ENCODE measurements around the gene PDF.
A peak's percentile ranks its signal among the peaks of the same experiment; 100 is the strongest.
"Not testable (repeated sequence)": the region's sequence is repeated elsewhere in the genome, so short reads cannot be mapped to it uniquely, and the experiment has no call there.

The PDF gene

GRCh38 chr16:69294051-69294450 lies 36.3 kb downstream of the PDF start:
- Histone ChIP-seq H4K91ac (ENCODE audit: low read length) (no peak overlapping the region), H3K27ac (ENCODE audit: low read length, poor library complexity, severe bottlenecking) (no peak overlapping the region), H3K23ac (ENCODE audit: low read length in 2 of 2) (no peak overlapping the region), H2BK120ac (ENCODE audit: low read depth, low read length) (no peak overlapping the region), H3K4me1 (ENCODE audit: control insufficient read depth, insufficient read depth, low read depth, low read length) (peaks cover 1% of the 10 kb centered on the region), H3K9ac (ENCODE audit: low read length) (no peak overlapping the region), H3K18ac (ENCODE audit: low read depth in 1 of 2, low read length in 2 of 2) (no peak overlapping the region), H4K8ac (ENCODE audit: low read length) (no peak overlapping the region), H3K4ac (ENCODE audit: low read depth in 1 of 2, low read length in 2 of 2) (no peak overlapping the region), H2BK15ac (ENCODE audit: low read depth, poor library complexity, severe bottlenecking) (no peak overlapping the region), H3K4me3 (ENCODE audit: insufficient read depth in 1 of 2, low read depth in 1 of 2, low read length in 2 of 2) (no peak overlapping the region), H3K79me1 (replicated peaks; ENCODE audit: low read length, poor library complexity, severe bottlenecking) (peaks cover 7% of the 10 kb centered on the region), H2AFZ (ENCODE audit: low read depth, low read length) (no peak overlapping the region), H3K27me3 (ENCODE audit: control insufficient read depth in 1 of 2, insufficient read depth in 1 of 2, low read length in 2 of 2) (no peaks in the 10 kb centered on the region), H3K14ac (ENCODE audit: low read length in 2 of 2) (no peak overlapping the region), H3K36me3 (ENCODE audit: control insufficient read depth in 1 of 2, insufficient read depth in 2 of 2, low read depth in 1 of 2, low read length in 2 of 2) (peaks cover 11 to 18% of the 10 kb centered on the region in 2 experiments), H3K9me3 (ENCODE audit: control insufficient read depth, low read length) (no peaks in the 10 kb centered on the region), H2BK5ac (ENCODE audit: low read depth, low read length, poor library complexity, severe bottlenecking) (no peak overlapping the region), H3K4me2 (ENCODE audit: low read length, poor library complexity, severe bottlenecking) (no peak overlapping the region), H2AK5ac (ENCODE audit: low read length, severe bottlenecking) (no peak overlapping the region), H2BK12ac (ENCODE audit: low read length in 2 of 2) (no peak overlapping the region)
- WGBS, result 100% methylated on average over 1 of the region's 1 CpG
- DNase-seq, result no peak

GRCh38 chr16:69293401-69293800 lies 37.0 kb downstream of the PDF start:
- H3K4me2 ChIP-seq (ENCODE audit: low read length, poor library complexity, severe bottlenecking), result no peak overlapping the region
- H4K91ac ChIP-seq (ENCODE audit: low read length), result no peak overlapping the region
- no peak overlapping the region for H3K4me3 ChIP-seq (ENCODE audit: insufficient read depth in 1 of 2, low read depth in 1 of 2, low read length in 2 of 2)
- H4K8ac ChIP-seq (ENCODE audit: low read length), result no peak overlapping the region
- H3K18ac ChIP-seq (ENCODE audit: low read depth in 1 of 2, low read length in 2 of 2), result no peak overlapping the region
- no peak overlapping the region for H2BK5ac ChIP-seq (ENCODE audit: low read depth, low read length, poor library complexity, severe bottlenecking)
- no peak overlapping the region for H2BK12ac ChIP-seq (ENCODE audit: low read length in 2 of 2)
- no peak for DNase-seq
- no peaks in the 10 kb centered on the region for H3K9me3 ChIP-seq (ENCODE audit: control insufficient read depth, low read length)
- H3K23ac ChIP-seq (ENCODE audit: low read length in 2 of 2), result no peak overlapping the region
- H3K27me3 ChIP-seq (ENCODE audit: control insufficient read depth in 1 of 2, insufficient read depth in 1 of 2, low read length in 2 of 2), result no peaks in the 10 kb centered on the region
- WGBS, result 92% methylated on average over 3 of the region's 3 CpGs
- H2BK120ac ChIP-seq (ENCODE audit: low read depth, low read length), result no peak overlapping the region
- H3K27ac ChIP-seq (ENCODE audit: low read length, poor library complexity, severe bottlenecking), result no peak overlapping the region
- peaks cover 7% of the 10 kb centered on the region for H3K79me1 ChIP-seq (replicated peaks; ENCODE audit: low read length, poor library complexity, severe bottlenecking)
- no peak overlapping the region for H3K4ac ChIP-seq (ENCODE audit: low read depth in 1 of 2, low read length in 2 of 2)
- no peak overlapping the region for H2AK5ac ChIP-seq (ENCODE audit: low read length, severe bottlenecking)
- no peak overlapping the region for H3K9ac ChIP-seq (ENCODE audit: low read length)
- no peak overlapping the region for H2BK15ac ChIP-seq (ENCODE audit: low read depth, poor library complexity, severe bottlenecking)
- peaks cover 1% of the 10 kb centered on the region for H3K4me1 ChIP-seq (ENCODE audit: control insufficient read depth, insufficient read depth, low read depth, low read length)
- no peak overlapping the region for H2AFZ ChIP-seq (ENCODE audit: low read depth, low read length)
- H3K14ac ChIP-seq (ENCODE audit: low read length in 2 of 2), result no peak overlapping the region
- peaks cover 11 to 18% of the 10 kb centered on the region in 2 experiments for H3K36me3 ChIP-seq (ENCODE audit: control insufficient read depth in 1 of 2, insufficient read depth in 2 of 2, low read depth in 1 of 2, low read length in 2 of 2)

- H2BK5ac ChIP-seq (ENCODE audit: low read depth, low read length, poor library complexity, severe bottlenecking); H3K4me2 ChIP-seq (ENCODE audit: low read length, poor library complexity, severe bottlenecking); H3K18ac ChIP-seq (ENCODE audit: low read depth in 1 of 2, low read length in 2 of 2); H2BK15ac ChIP-seq (ENCODE audit: low read depth, poor library complexity, severe bottlenecking); H3K4ac ChIP-seq (ENCODE audit: low read depth in 1 of 2, low read length in 2 of 2); H3K9me3 ChIP-seq (ENCODE audit: control insufficient read depth, low read length); H3K9ac ChIP-seq (ENCODE audit: low read length); H3K14ac ChIP-seq (ENCODE audit: low read length in 2 of 2); H3K27ac ChIP-seq (ENCODE audit: low read length, poor library complexity, severe bottlenecking); H4K8ac ChIP-seq (ENCODE audit: low read length); H2BK12ac ChIP-seq (ENCODE audit: low read length in 2 of 2); H3K4me3 ChIP-seq (ENCODE audit: insufficient read depth in 1 of 2, low read depth in 1 of 2, low read length in 2 of 2); DNase-seq; H2AK5ac ChIP-seq (ENCODE audit: low read length, severe bottlenecking); H2AFZ ChIP-seq (ENCODE audit: low read depth, low read length); H4K91ac ChIP-seq (ENCODE audit: low read length); H2BK120ac ChIP-seq (ENCODE audit: low read depth, low read length); H3K4me1 ChIP-seq (ENCODE audit: control insufficient read depth, insufficient read depth, low read depth, low read length); H3K23ac ChIP-seq (ENCODE audit: low read length in 2 of 2); H3K27me3 ChIP-seq (ENCODE audit: control insufficient read depth in 1 of 2, insufficient read depth in 1 of 2, low read length in 2 of 2): not testable (repeated sequence)
- peaks cover 10% of the 10 kb centered on the region for H3K79me1 ChIP-seq (replicated peaks; ENCODE audit: low read length, poor library complexity, severe bottlenecking)
- WGBS, result 98% methylated on average over 8 of the region's 9 CpGs
- peaks cover 2 to 17% of the 10 kb centered on the region in 2 experiments for H3K36me3 ChIP-seq (ENCODE audit: control insufficient read depth in 1 of 2, insufficient read depth in 2 of 2, low read depth in 1 of 2, low read length in 2 of 2)
Observed at GRCh38 chr16:69291657-69292056, 38.7 kb downstream of the PDF start.

- Histone ChIP-seq H3K9ac (ENCODE audit: low read length) (peak overlapping the region; percentile 72), H3K4me3 (ENCODE audit: insufficient read depth in 1 of 2, low read depth in 1 of 2, low read length in 2 of 2) (no peak overlapping the region), H2BK5ac (ENCODE audit: low read depth, low read length, poor library complexity, severe bottlenecking) (no peak overlapping the region), H2AFZ (ENCODE audit: low read depth, low read length) (no peak overlapping the region), H3K27ac (ENCODE audit: low read length, poor library complexity, severe bottlenecking) (no peak overlapping the region), H3K18ac (ENCODE audit: low read depth in 1 of 2, low read length in 2 of 2) (no peak overlapping the region), H3K4ac (ENCODE audit: low read depth in 1 of 2, low read length in 2 of 2) (no peak overlapping the region), H3K9me3 (ENCODE audit: control insufficient read depth, low read length) (no peaks in the 10 kb centered on the region), H3K36me3 (ENCODE audit: control insufficient read depth in 1 of 2, insufficient read depth in 2 of 2, low read depth in 1 of 2, low read length in 2 of 2) (peaks cover 14 to 46% of the 10 kb centered on the region in 2 experiments), H3K27me3 (ENCODE audit: control insufficient read depth in 1 of 2, insufficient read depth in 1 of 2, low read length in 2 of 2) (no peaks in the 10 kb centered on the region), H3K14ac (ENCODE audit: low read length in 2 of 2) (no peak overlapping the region), H2AK5ac (ENCODE audit: low read length, severe bottlenecking) (no peak overlapping the region), H3K4me1 (ENCODE audit: control insufficient read depth, insufficient read depth, low read depth, low read length) (peaks cover 2% of the 10 kb centered on the region), H3K4me2 (ENCODE audit: low read length, poor library complexity, severe bottlenecking) (no peak overlapping the region), H4K91ac (ENCODE audit: low read length) (no peak overlapping the region), H4K8ac (ENCODE audit: low read length) (no peak overlapping the region), H3K79me1 (replicated peaks; ENCODE audit: low read length, poor library complexity, severe bottlenecking) (peaks cover 16% of the 10 kb centered on the region), H2BK120ac (ENCODE audit: low read depth, low read length) (no peak overlapping the region), H2BK15ac (ENCODE audit: low read depth, poor library complexity, severe bottlenecking) (no peak overlapping the region), H3K23ac (ENCODE audit: low read length in 2 of 2) (no peak overlapping the region), H2BK12ac (ENCODE audit: low read length in 2 of 2) (no peak overlapping the region)
- DNase-seq, result peak; percentile 87
- 76% methylated on average over 10 of the region's 13 CpGs for WGBS
Observed at GRCh38 chr16:69286941-69287713, 43.3 kb downstream of the PDF start.
